HepG2 (cell line): ENCODE data around the gene ZNF648. TPM values are rescaled to one million over a fixed set of nuclear protein-coding genes. Genes with fewer than 3 reads are reported as not detected.

Source experiments
- ATAC-seq: fragments of 200-7000 bp; cut with Tn5 transposase; 3 replicates; pipeline ENCODE4 v1.9.1; 2020; ENCODE audit warnings: mild to moderate bottlenecking, moderate library complexity
- BruUV-seq: library from RNA; stranded (reverse); fragments of 400-500 nt; replicated peaks from 2 replicates; lab custom pipeline; 2021; lab: Mats Ljungman, UMichigan
- CTCF ChIA-PET: fragments of 300-600 bp; formaldehyde crosslinking; extraction: SDS; loops from one replicate; lab custom pipeline; 2021; ENCODE audit warnings: low total read pairs, inconsistent platforms, low intra/inter-chr PET ratio; lab: Yijun Ruan, JAX
- POLR2A ChIA-PET: fragments of 350-600 bp; sonication (Branson Sonifier 250); formaldehyde crosslinking; loops from one replicate; lab custom pipeline; 2020; ENCODE audit warnings: antibody characterized with exemption, inconsistent platforms; lab: Yijun Ruan, JAX
- DNase-seq: peaks from one replicate; pipeline ENCODE4 v3.0.0-alpha.2; 2015; ENCODE audit warnings: low spot score
- FAIRE-seq: peaks from 3 replicates; lab custom pipeline; 2011; peaks lifted over from hg19 to GRCh38; lab: Jason Lieb, UNC
- H2AFZ ChIP-seq: one replicate; pipeline ENCODE4 v1.6.1; 2011; ENCODE audit warnings: low read length, inconsistent platforms
- H3K27ac ChIP-seq: fragments of 300-600 bp; 3 replicates; pipeline ENCODE4 v1.8.0; 2011; ENCODE audit warnings: mixed run types, mild to moderate bottlenecking, mixed read lengths, low read length, inconsistent platforms; ENCODE audit not compliant: insufficient read depth; ENCODE audit errors: extremely low read length
- H3K27me3 ChIP-seq, 2 experiments: fragments of 200-600 bp in 1 of 2; 2 replicates in 1 of 2; 3 replicates in 1 of 2; pipeline versions ENCODE4 v1.6.0 to v1.8.0; 2011; ENCODE audit warnings: low read length in 2 of 2, mild to moderate bottlenecking in 2 of 2, moderate library complexity in 2 of 2, inconsistent platforms in 1 of 2; ENCODE audit not compliant: insufficient read depth in 2 of 2, control insufficient read depth in 1 of 2
- H3K36me3 ChIP-seq, 2 experiments: fragments of 200-600 bp in 1 of 2; replicated peaks in 1 of 2; 2 replicates in 1 of 2; 3 replicates in 1 of 2; pipeline versions ENCODE4 v1.5.1 to v1.8.0; 2011; ENCODE audit warnings: low read length in 2 of 2, inconsistent platforms in 1 of 2; ENCODE audit not compliant: insufficient read depth in 2 of 2, control insufficient read depth in 1 of 2
- H3K4me1 ChIP-seq: 2 replicates; pipeline ENCODE4 v1.5.1; 2012; ENCODE audit warnings: low read length, inconsistent platforms; ENCODE audit not compliant: insufficient read depth
- H3K4me2 ChIP-seq: 2 replicates; pipeline ENCODE4 v1.6.0; 2011; ENCODE audit warnings: low read depth, low read length, inconsistent platforms
- H3K4me3 ChIP-seq, 3 experiments: fragments of 200-600 bp in 1 of 3; sonication (generic), shearing (Covaris generic) in 1 of 3; replicated peaks in 1 of 3; 2 replicates each; pipeline ENCODE4 v1.5.1; 2011 to 2016; ENCODE audit warnings: low read length in 3 of 3, inconsistent platforms in 2 of 3, low read depth in 2 of 3, mild to moderate bottlenecking in 2 of 3, control low read depth in 1 of 3, mixed read lengths in 1 of 3; ENCODE audit not compliant: insufficient read depth in 1 of 3
- H3K79me2 ChIP-seq: one replicate; pipeline ENCODE4 v1.6.1; 2011; ENCODE audit warnings: low read length, inconsistent platforms; ENCODE audit not compliant: insufficient read depth
- H3K9ac ChIP-seq: 2 replicates; pipeline ENCODE4 v1.6.0; 2011; ENCODE audit warnings: mild to moderate bottlenecking, low read depth, low read length, inconsistent platforms; ENCODE audit not compliant: insufficient read depth
- H3K9me3 ChIP-seq: 2 replicates; pipeline ENCODE4 v1.5.1; 2012; ENCODE audit warnings: mild to moderate bottlenecking, low read length
- H4K20me1 ChIP-seq: 2 replicates; pipeline ENCODE4 v1.6.0; 2011; ENCODE audit warnings: inconsistent platforms, mild to moderate bottlenecking, low read length, moderate library complexity; ENCODE audit not compliant: insufficient read depth
- ATAD3A ChIP-seq: sonication (generic); formaldehyde crosslinking; IDR thresholded peaks from 2 replicates; pipeline ENCODE4 v1.4.0; 2020; ENCODE audit warnings: missing genetic modification reagents
- BORCS8-MEF2B ChIP-seq: sonication (generic); formaldehyde crosslinking; IDR thresholded peaks from 2 replicates; pipeline ENCODE4 v1.8.0; 2022; ENCODE audit warnings: mild to moderate bottlenecking, missing genetic modification reagents
- HNF1B ChIP-seq: sonication (generic); formaldehyde crosslinking; IDR thresholded peaks from 2 replicates; pipeline ENCODE4 v1.5.1; 2020; ENCODE audit warnings: mild to moderate bottlenecking, moderate library complexity, missing genetic modification reagents
- KDM3A ChIP-seq: IDR thresholded peaks from 2 replicates; pipeline ENCODE4 v1.6.1; 2018; ENCODE audit warnings: low read depth, missing compliant biosample characterization
- MLXIP ChIP-seq: sonication (generic); formaldehyde crosslinking; IDR thresholded peaks from 2 replicates; pipeline ENCODE4 v1.9.0; 2021; ENCODE audit warnings: missing genetic modification reagents, borderline replicate concordance
- SRSF9 ChIP-seq: fragments of 200-400 bp; formaldehyde crosslinking; IDR thresholded peaks from 2 replicates; pipeline ENCODE4 v1.6.1; 2018; ENCODE audit warnings: borderline replicate concordance, mild to moderate bottlenecking, low read depth, low read length; ENCODE audit not compliant: insufficient read depth, poor library complexity, severe bottlenecking
- ZMAT5 ChIP-seq: sonication (generic); formaldehyde crosslinking; IDR thresholded peaks from 2 replicates; pipeline ENCODE4 v1.5.0; 2020; ENCODE audit warnings: mild to moderate bottlenecking, low read depth, missing genetic modification reagents, borderline replicate concordance
- ZNF550 ChIP-seq: sonication (generic); formaldehyde crosslinking; IDR thresholded peaks from 2 replicates; pipeline ENCODE4 v1.4.0; 2020; ENCODE audit warnings: mild to moderate bottlenecking, missing genetic modification reagents, borderline replicate concordance
- ZNF660 ChIP-seq: sonication (generic); formaldehyde crosslinking; IDR thresholded peaks from 2 replicates; pipeline ENCODE4 v1.5.1; 2020; ENCODE audit warnings: mild to moderate bottlenecking, low read depth, missing genetic modification reagents, borderline replicate concordance
- ZNF878 ChIP-seq: sonication (generic); formaldehyde crosslinking; IDR thresholded peaks from 2 replicates; pipeline ENCODE4 v1.8.1; 2023; ENCODE audit warnings: mild to moderate bottlenecking, missing genetic modification reagents, moderate library complexity
- WGBS: methylation state at CpG from one replicate; pipeline ENCODE4 v1.1.6; 2017; ENCODE audit warnings: low lambda C conversion rate; 5-methylcytosine and 5-hydroxymethylcytosine counted together
- in situ Hi-C: cut with HindIII; loops from 2 replicates; pipeline ENCODE4 v1.10.0; 2017; ENCODE audit warnings: low pct_unique_long_range_greater_than_20kb; ENCODE audit not compliant: extremely low pct_ligation_motif_present
- intact Hi-C: fragments of 100-400 bp; cut with micrococcal nuclease; formaldehyde crosslinking; loops from one replicate; pipeline ENCODE4 v1.10.0; 2022; ENCODE audit not compliant: unreplicated experiment
- polyA plus RNA-seq, 8 experiments: library from polyadenylated mRNA; depleted of rRNA in 3 of 8; stranded (reverse) in 7 of 8; unstranded in 1 of 8; fragments of >200 nt; fragmentation: Illumina TruSeq in 4 of 8; extraction: Trizol in 4 of 8; gene quantifications; 2 replicates each; pipeline versions ENCODE4 v1.2.1 to v1.2.3, GENCODE V29; 2011 to 2016; ENCODE audit warnings: low read depth in 4 of 8, missing spikeins in 1 of 8, mixed read lengths in 1 of 8; ENCODE audit not compliant: insufficient read depth in 1 of 8
- total RNA-seq, 5 experiments: library from RNA; depleted of rRNA; stranded (reverse); fragments of >200 nt; fragmentation: Illumina TruSeq; extraction: Trizol; gene quantifications; 2 replicates each; pipeline ENCODE4 v1.2.3, GENCODE V29; 2016; ENCODE audit warnings: low read depth in 1 of 5

The ZNF648 gene
- total and polyA plus RNA-seq, 2 of the 13 experiments (the other 11 are each of a cell fraction or from before 2014, with no cell fraction given), result 0.13 to 0.37 TPM

GRCh38 chr1:182032251-182032650, 29.3 kb downstream of the ZNF648 start:
- no peak overlapping the region for H3K4me2 ChIP-seq
- CTCF ChIA-PET, result no interaction called here
- ATAC-seq (no peak), FAIRE-seq (no peak), DNase-seq (no peak)
- TF ChIP-seq ZNF660 (CRISPR knock-in tag) (no peak), ATAD3A (CRISPR knock-in tag) (no peak), SRSF9 (no peak), BORCS8-MEF2B (CRISPR knock-in tag) (no peak)
- POLR2A ChIA-PET, result no interaction called here
- no peak overlapping the region for H2AFZ ChIP-seq
- H3K4me1 ChIP-seq, result peaks cover 12% of the 10 kb centered on the region; the same call in 1 of the 2 replicates
- no peaks in the 10 kb centered on the region for H3K27me3 ChIP-seq
- no peak overlapping the region for H3K9ac ChIP-seq
- H3K36me3 ChIP-seq, result no peaks in the 10 kb centered on the region
- H3K79me2 ChIP-seq, result no peaks in the 10 kb centered on the region
- BruUV-seq, result no TSS peak
- intact Hi-C loops, result no loop called here
- no peaks in the 10 kb centered on the region for H4K20me1 ChIP-seq
- WGBS, result no CpG with 5 or more reads among the region's 1 CpG
- in situ Hi-C loops, result no loop called here
- H3K9me3 ChIP-seq, result no peaks in the 10 kb centered on the region
- H3K4me3 ChIP-seq, result no peak overlapping the region
- no peak overlapping the region for H3K27ac ChIP-seq

GRCh38 chr1:182029379-182030331, 31.9 kb downstream of the ZNF648 start:
- WGBS, result 3% methylated on average over 27 of the region's 68 CpGs
- Histone ChIP-seq H3K36me3 (no peaks in the 10 kb centered on the region), H3K27me3 (0 out of 5 replicates have a peak, but pooled peaks cover 0 to 3% of the 10 kb centered on the region in 2 experiments), H3K4me2 (peak overlapping the region; percentile 89), H3K9ac (peak overlapping the region; percentile 66), H3K9me3 (no peaks in the 10 kb centered on the region), H3K79me2 (no peaks in the 10 kb centered on the region), H3K4me1 (peaks cover 12% of the 10 kb centered on the region; the same call in 1 of the 2 replicates), H3K27ac (peak overlapping the region; percentile 34), H3K4me3 (peak overlapping the region; percentile 59 to 74 (median 69)), H2AFZ (peak overlapping the region; percentile 95), H4K20me1 (no peaks in the 10 kb centered on the region)
- peak; percentile 44 for FAIRE-seq
- ChIA-PET POLR2A (interaction anchor here (0.5 to 1.0 kb wide), 4 partner anchors 8 to 362 kb away, joined by 3 to 5 read pairs (median 4); partner anchors contain the start of gene GLUL), CTCF (no interaction called here)
- BruUV-seq, result no TSS peak
- in situ Hi-C loops (no loop called here), intact Hi-C loops (no loop called here)
- DNase-seq, result peak; percentile 90
- ATAC-seq, result peak; percentile 96
- no peak for TF ChIP-seq ZMAT5 (CRISPR knock-in tag)
- no peak for TF ChIP-seq ZNF550 (CRISPR knock-in tag)
- 0 out of 2 replicates have a peak, but pooled peaks have one; percentile 51 for TF ChIP-seq HNF1B (CRISPR knock-in tag)
- 0 out of 2 replicates have a peak, but pooled peaks have one; percentile 16 for TF ChIP-seq KDM3A (CRISPR knock-in tag)
- no peak; the same call in 1 of the 2 replicates for TF ChIP-seq ZNF878
- no peak for TF ChIP-seq MLXIP (CRISPR knock-in tag)
